Vagina (tissue), 2 donors: ENCODE results near the gene LRTM1.

ENCODE experiments used
- POLR2A ChIP-seq, 2 donors: fragments of 450-650 bp; IDR thresholded peaks; one replicate each; pipeline ENCODE4 v1.6.1; 2017; ENCODE audit warnings: antibody characterized with exemption in 2 of 2, mild to moderate bottlenecking in 2 of 2, moderate library complexity in 2 of 2
- POLR2AphosphoS5 ChIP-seq, 2 donors: sonication (generic); formaldehyde crosslinking; IDR thresholded peaks; one replicate each; pipeline ENCODE4 v1.9.0; 2017; ENCODE audit warnings: antibody characterized with exemption in 2 of 2, mild to moderate bottlenecking in 2 of 2, low read depth in 1 of 2; ENCODE audit not compliant: insufficient read depth in 1 of 2
- TF ChIP-seq, protein P1 (sequence below), 3 experiments: fragments of 450-650 bp in 2 of 3; fragments of 200-600 bp in 1 of 3; sonication (generic) in 1 of 3; IDR thresholded peaks; one replicate each; pipeline ENCODE4 v1.5.1; 2017 to 2019; ENCODE audit warnings: antibody characterized with exemption in 3 of 3, mild to moderate bottlenecking in 2 of 3, moderate library complexity in 2 of 3

DNA sequence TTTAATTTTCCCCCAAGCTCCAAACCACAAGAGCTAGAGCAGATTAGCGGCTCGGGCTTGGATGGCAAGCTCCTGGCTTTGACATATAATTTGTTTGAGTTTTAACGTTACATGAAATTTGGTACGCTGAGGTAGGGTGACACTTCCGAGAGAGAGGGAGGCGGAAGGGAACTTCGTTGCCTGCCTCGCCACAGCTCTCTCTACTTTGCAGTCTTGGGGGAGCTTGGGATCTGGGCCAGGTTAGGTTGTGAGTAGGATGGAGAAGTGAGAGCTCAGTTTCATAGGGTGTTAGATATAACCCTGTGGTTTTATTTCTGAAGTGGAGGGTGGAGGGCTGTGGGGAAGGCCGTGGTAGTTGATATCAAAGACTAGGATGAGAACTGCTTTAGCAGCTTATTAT lies 39.7 kb downstream of the LRTM1 start:
- TF ChIP-seq, protein P1, sequence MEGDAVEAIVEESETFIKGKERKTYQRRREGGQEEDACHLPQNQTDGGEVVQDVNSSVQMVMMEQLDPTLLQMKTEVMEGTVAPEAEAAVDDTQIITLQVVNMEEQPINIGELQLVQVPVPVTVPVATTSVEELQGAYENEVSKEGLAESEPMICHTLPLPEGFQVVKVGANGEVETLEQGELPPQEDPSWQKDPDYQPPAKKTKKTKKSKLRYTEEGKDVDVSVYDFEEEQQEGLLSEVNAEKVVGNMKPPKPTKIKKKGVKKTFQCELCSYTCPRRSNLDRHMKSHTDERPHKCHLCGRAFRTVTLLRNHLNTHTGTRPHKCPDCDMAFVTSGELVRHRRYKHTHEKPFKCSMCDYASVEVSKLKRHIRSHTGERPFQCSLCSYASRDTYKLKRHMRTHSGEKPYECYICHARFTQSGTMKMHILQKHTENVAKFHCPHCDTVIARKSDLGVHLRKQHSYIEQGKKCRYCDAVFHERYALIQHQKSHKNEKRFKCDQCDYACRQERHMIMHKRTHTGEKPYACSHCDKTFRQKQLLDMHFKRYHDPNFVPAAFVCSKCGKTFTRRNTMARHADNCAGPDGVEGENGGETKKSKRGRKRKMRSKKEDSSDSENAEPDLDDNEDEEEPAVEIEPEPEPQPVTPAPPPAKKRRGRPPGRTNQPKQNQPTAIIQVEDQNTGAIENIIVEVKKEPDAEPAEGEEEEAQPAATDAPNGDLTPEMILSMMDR (IDR thresholded peaks at IDR 0.05) = no peak
- TF ChIP-seq POLR2AphosphoS5 (IDR thresholded peaks at IDR 0.05; ENCODE audit: insufficient read depth in 1 of 2, low read depth in 1 of 2) (no peak), POLR2A (IDR thresholded peaks at IDR 0.05) (no peak)
